Nucleus accumbens (tissue), 56 donors: ENCODE measurements around the gene GIMAP8.
"Not testable (repeated sequence)": the region's sequence is repeated elsewhere in the genome, so short reads cannot be mapped to it uniquely, and the experiment has no call there.

Experiments used
- DNase-seq, 56 donors: peaks; one replicate each; lab custom pipeline; 2025; lab: John Stamatoyannopoulos, UW

GIMAP8 gene

GRCh38 chr7:150493442-150493841 is 43.0 kb downstream of the GIMAP8 start:
- not testable (repeated sequence) for DNase-seq

GRCh38 chr7:150502519-150502918 is 52.1 kb downstream of the GIMAP8 start:
- no peak for DNase-seq

GRCh38 chr7:150503155-150503554 is 52.7 kb downstream of the GIMAP8 start:
- no peak for DNase-seq

- no peak for DNase-seq
These were observed 53.2 kb downstream of the GIMAP8 start for GRCh38 chr7:150503581-150503980.

- no peak for DNase-seq
These were observed 57.6 kb downstream of the GIMAP8 start for GRCh38 chr7:150507947-150508602.

GRCh38 chr7:150511048-150511447 is 60.6 kb downstream of the GIMAP8 start:
- no peak for DNase-seq

- DNase-seq: no peak
These were observed 63.3 kb downstream of the GIMAP8 start for GRCh38 chr7:150513758-150514157.

GRCh38 chr7:150514748-150515222 is 64.4 kb downstream of the GIMAP8 start, which contains the start of gene GIMAP7:
GIMAP7 (plus strand) TSS chr7:150514872; CDS start chr7:150519975, 5,103 bp downstream.
- peak in 1 of 56 donors; percentile 2 for DNase-seq

- DNase-seq: no peak
These were observed 65.1 kb downstream of the GIMAP8 start for GRCh38 chr7:150515248-150516147.

GRCh38 chr7:150516956-150517745 is 66.7 kb downstream of the GIMAP8 start:
- DNase-seq: no peak

GRCh38 chr7:150519310-150519709 is 68.9 kb downstream of the GIMAP8 start:
- DNase-seq: no peak

- DNase-seq: no peak
These were observed 69.7 kb downstream of the GIMAP8 start for GRCh38 chr7:150520145-150520544.

- DNase-seq: not testable (repeated sequence)
These were observed 72.5 kb downstream of the GIMAP8 start for GRCh38 chr7:150522931-150523330.

GRCh38 chr7:150524018-150524417 is 73.6 kb downstream of the GIMAP8 start:
- no peak for DNase-seq
